Fibroblast of lung (primary cell): ENCODE results near the gene CD46. TPM values are rescaled to one million over a fixed set of nuclear protein-coding genes. Genes with fewer than 3 reads are reported as not detected.
"Not testable (repeated sequence)": the region's sequence is repeated elsewhere in the genome, so short reads cannot be mapped to it uniquely, and the experiment has no call there.

Experiments used
- DNase-seq, 2 donors: peaks; one replicate each; pipeline versions ENCODE4 v3.0.0 to v3.0.0-alpha.2; 2010; ENCODE audit warnings: low read depth in 2 of 2
- H2AFZ ChIP-seq: 2 replicates; pipeline ENCODE4 v1.5.1; 2012; ENCODE audit warnings: low read length, control low read depth, inconsistent platforms
- H3K27ac ChIP-seq: 2 replicates; pipeline ENCODE4 v1.5.1; 2011; ENCODE audit warnings: low read length, control low read depth; ENCODE audit not compliant: insufficient read depth
- H3K27me3 ChIP-seq: 2 replicates; pipeline ENCODE4 v1.5.1; 2011; ENCODE audit warnings: mild to moderate bottlenecking, low read length; ENCODE audit not compliant: control insufficient read depth, insufficient read depth
- H3K36me3 ChIP-seq: 2 replicates; pipeline ENCODE4 v1.5.1; 2011; ENCODE audit warnings: low read length; ENCODE audit not compliant: control insufficient read depth, insufficient read depth
- H3K4me1 ChIP-seq: 2 replicates; pipeline ENCODE4 v1.5.1; 2011; ENCODE audit warnings: low read length; ENCODE audit not compliant: control insufficient read depth, insufficient read depth; ENCODE audit errors: extremely low read depth
- H3K4me2 ChIP-seq: 2 replicates; pipeline ENCODE4 v1.5.1; 2011; ENCODE audit warnings: low read length, control low read depth; ENCODE audit not compliant: insufficient read depth; ENCODE audit errors: extremely low read depth
- H3K4me3 ChIP-seq, 4 experiments: fragments of 200-600 bp in 1 of 4; sonication (generic) in 1 of 4; replicated peaks in 1 of 4; 2 replicates each; pipeline ENCODE4 v1.5.1; 2011 to 2016; ENCODE audit warnings: low read length in 4 of 4, low read depth in 3 of 4, mild to moderate bottlenecking in 3 of 4, control low read depth in 2 of 4, inconsistent platforms in 1 of 4, mixed read lengths in 1 of 4; ENCODE audit not compliant: insufficient read depth in 1 of 4; ENCODE audit errors: control extremely low read depth in 1 of 4
- H3K79me2 ChIP-seq: 2 replicates; pipeline ENCODE4 v1.5.1; 2012; ENCODE audit warnings: mild to moderate bottlenecking, low read length, inconsistent platforms; ENCODE audit not compliant: control insufficient read depth, insufficient read depth
- H3K9ac ChIP-seq: 2 replicates; pipeline ENCODE4 v1.5.1; 2011; ENCODE audit warnings: mild to moderate bottlenecking, low read length, control low read depth; ENCODE audit not compliant: insufficient read depth
- H3K9me3 ChIP-seq: 2 replicates; pipeline ENCODE4 v1.5.1; 2012; ENCODE audit warnings: low read depth, low read length; ENCODE audit not compliant: control insufficient read depth, insufficient read depth
- H4K20me1 ChIP-seq: 2 replicates; pipeline ENCODE4 v1.5.1; 2011; ENCODE audit warnings: low read length; ENCODE audit not compliant: control insufficient read depth, insufficient read depth; ENCODE audit errors: extremely low read depth
- CTCF ChIP-seq, 2 donors: IDR thresholded peaks in 1 of 2; conservative IDR thresholded peaks in 1 of 2; 1 replicate in 1 of 2; 2 replicates in 1 of 2; pipeline ENCODE4 v1.5.1; 2011 to 2012; ENCODE audit warnings: low read length in 2 of 2, control low read depth in 1 of 2, inconsistent platforms in 1 of 2, low read depth in 1 of 2, mild to moderate bottlenecking in 1 of 2
- EZH2 ChIP-seq: IDR thresholded peaks from 2 replicates; pipeline ENCODE4 v1.5.1; 2012; ENCODE audit warnings: low read length, control low read depth, mild to moderate bottlenecking; ENCODE audit errors: missing control alignments
- polyA plus RNA-seq, 2 donors: library from polyadenylated mRNA; depleted of rRNA in 1 of 2; stranded (reverse) in 1 of 2; unstranded in 1 of 2; fragments of >200 nt; gene quantifications; 2 replicates each; pipeline ENCODE4 v1.2.1, GENCODE V29; 2011 to 2012; ENCODE audit warnings: missing spikeins in 1 of 2
- total RNA-seq: library from RNA; depleted of rRNA; stranded (reverse); fragments of >200 nt; gene quantifications from 2 replicates; pipeline ENCODE4 v1.2.1, GENCODE V29; 2014

The CD46 gene
- total and polyA plus RNA-seq, 2 donors (not counting 1 experiment from before 2014, with no cell fraction given), result 198 to 294 TPM

DNA sequence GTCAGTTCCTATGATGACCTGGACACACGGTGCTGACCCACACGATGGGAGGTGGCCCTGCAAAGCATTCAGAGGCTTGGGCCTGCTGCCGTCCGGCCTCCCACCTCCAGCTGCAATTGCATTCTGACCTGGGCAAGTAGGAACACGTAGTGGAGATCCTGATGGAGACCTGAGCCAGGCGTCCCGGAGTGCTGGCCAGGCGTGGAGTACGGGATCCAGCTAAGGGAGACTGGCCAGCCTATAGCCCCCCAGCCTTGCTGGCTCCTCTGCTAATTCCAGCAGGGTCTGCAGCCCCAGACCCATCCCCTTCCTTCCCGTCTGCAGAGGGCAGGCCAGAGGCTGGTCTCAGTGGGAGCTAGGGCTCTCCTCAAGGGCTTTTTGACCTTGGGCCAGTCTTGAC lies 11.2 kb downstream of the CD46 start:
- Histone ChIP-seq H3K27me3 (no peaks in the 10 kb centered on the region), H2AFZ (no peak overlapping the region), H3K9me3 (no peaks in the 10 kb centered on the region), H3K9ac (no peak overlapping the region), H3K4me1 (no peaks in the 10 kb centered on the region), H4K20me1 (no peaks in the 10 kb centered on the region), H3K4me2 (no peak overlapping the region), H3K36me3 (peaks cover 17% of the 10 kb centered on the region), H3K79me2 (no peaks in the 10 kb centered on the region), H3K27ac (no peak overlapping the region), H3K4me3 (no peak overlapping the region)
- no peak for DNase-seq
- TF ChIP-seq EZH2 (no peak), CTCF (conservative IDR thresholded peaks at IDR 0.05 in 1 of 2, IDR thresholded peaks at IDR 0.05 in 1 of 2; ENCODE audit: low read depth in 1 of 2, low read length in 2 of 2) (no peak)

GRCh38 chr1:207763972-207764371 lies 12.1 kb downstream of the CD46 start:
- Histone ChIP-seq H3K9me3 (no peaks in the 10 kb centered on the region), H3K79me2 (no peaks in the 10 kb centered on the region), H3K4me3 (no peak overlapping the region), H3K9ac (no peak overlapping the region), H3K4me1 (no peaks in the 10 kb centered on the region), H3K27me3 (no peaks in the 10 kb centered on the region), H3K27ac (no peak overlapping the region), H2AFZ (no peak overlapping the region), H4K20me1 (no peaks in the 10 kb centered on the region), H3K4me2 (no peak overlapping the region), H3K36me3 (peaks cover 15% of the 10 kb centered on the region)
- DNase-seq, result no peak
- TF ChIP-seq CTCF (conservative IDR thresholded peaks at IDR 0.05 in 1 of 2, IDR thresholded peaks at IDR 0.05 in 1 of 2; ENCODE audit: low read depth in 1 of 2, low read length in 2 of 2) (no peak), EZH2 (no peak)

DNA sequence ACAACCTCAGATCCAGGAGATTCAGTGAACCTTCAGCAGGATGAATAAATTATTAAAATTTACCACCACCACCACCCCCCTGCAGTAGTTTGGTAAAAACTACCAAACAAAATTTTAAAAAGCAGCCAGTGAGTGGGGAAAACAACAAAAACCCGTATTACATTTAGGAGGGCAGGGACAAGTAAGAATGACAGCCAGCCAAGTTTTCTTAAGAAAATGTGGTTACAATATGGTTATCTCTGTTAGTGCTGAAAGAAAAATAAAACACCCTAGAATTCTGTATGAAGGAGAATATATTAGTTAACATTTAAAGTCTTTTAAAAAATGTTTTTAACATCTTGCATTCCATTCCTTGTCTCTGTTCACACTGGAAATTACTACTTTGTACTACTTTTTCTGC lies 14.7 kb downstream of the CD46 start:
- no peaks in the 10 kb centered on the region for H3K27me3 ChIP-seq
- H2AFZ ChIP-seq, result no peak overlapping the region
- no peak for TF ChIP-seq CTCF (conservative IDR thresholded peaks at IDR 0.05 in 1 of 2, IDR thresholded peaks at IDR 0.05 in 1 of 2; ENCODE audit: low read depth in 1 of 2, low read length in 2 of 2)
- TF ChIP-seq EZH2, result no peak
- no peak overlapping the region for H3K27ac ChIP-seq
- no peaks in the 10 kb centered on the region for H3K79me2 ChIP-seq
- no peak overlapping the region for H3K4me2 ChIP-seq
- H4K20me1 ChIP-seq, result no peaks in the 10 kb centered on the region
- no peak overlapping the region for H3K9ac ChIP-seq
- peaks cover 9% of the 10 kb centered on the region for H3K36me3 ChIP-seq
- H3K4me1 ChIP-seq, result no peaks in the 10 kb centered on the region
- no peaks in the 10 kb centered on the region for H3K9me3 ChIP-seq
- no peak overlapping the region for H3K4me3 ChIP-seq
- no peak for DNase-seq

DNA sequence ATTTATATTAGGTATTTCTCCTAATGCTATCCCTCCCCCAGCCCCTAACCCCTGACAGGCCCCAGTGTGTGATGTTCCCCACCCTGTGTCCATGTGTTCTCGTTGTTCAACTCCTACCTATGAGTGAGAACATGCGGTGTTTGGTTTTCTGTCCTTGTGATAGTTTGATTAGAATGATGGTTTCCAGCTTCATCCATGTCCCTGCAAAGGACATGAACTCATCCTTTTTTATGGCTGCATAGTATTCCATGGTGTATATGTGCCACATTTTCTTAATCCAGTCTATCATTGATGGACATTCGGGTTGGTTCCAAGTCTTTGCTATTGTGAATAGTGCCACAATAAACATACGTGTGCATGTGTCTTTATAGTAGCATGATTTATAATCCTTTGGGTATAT lies 18.7 kb downstream of the CD46 start:
- H3K9ac ChIP-seq, H4K20me1 ChIP-seq, H3K4me3 ChIP-seq, H3K36me3 ChIP-seq, H2AFZ ChIP-seq, H3K4me1 ChIP-seq, DNase-seq, H3K27ac ChIP-seq, H3K9me3 ChIP-seq, H3K79me2 ChIP-seq, H3K4me2 ChIP-seq, H3K27me3 ChIP-seq: not testable (repeated sequence)

- H4K20me1 ChIP-seq, H3K9ac ChIP-seq, H3K4me2 ChIP-seq, H3K36me3 ChIP-seq, H3K9me3 ChIP-seq, H2AFZ ChIP-seq, DNase-seq, H3K79me2 ChIP-seq, H3K27me3 ChIP-seq, H3K4me1 ChIP-seq, H3K27ac ChIP-seq, H3K4me3 ChIP-seq: not testable (repeated sequence)
Measured at GRCh38 chr1:207776045-207776444, 24.2 kb downstream of the CD46 start.
